ENCODE data around the gene CEP295NL. TPM values are rescaled to one million over a fixed set of nuclear protein-coding genes. Genes with fewer than 3 reads are reported as not detected.

The CEP295NL gene
- total and polyA plus RNA-seq, 2 of the 13 experiments (the other 11 are each of a cell fraction or from before 2014, with no cell fraction given) = not detected

GRCh38 chr17:78933025-78933958 lies 30.3 kb upstream of the CEP295NL start (continued):
- no peak for TF ChIP-seq CREB3 (CRISPR knock-in tag; IDR thresholded peaks at IDR 0.05)
- no peak for TF ChIP-seq MLXIP (CRISPR knock-in tag; IDR thresholded peaks at IDR 0.05; ENCODE audit: borderline replicate concordance)
- TF ChIP-seq NRL (CRISPR knock-in tag; IDR thresholded peaks at IDR 0.05; ENCODE audit: borderline replicate concordance) = 0 out of 2 replicates have a peak, but pooled peaks have one; percentile 38
- TF ChIP-seq CCAR2 (optimal IDR thresholded peaks at IDR 0.05; ENCODE audit: low read depth, low read length) = no peak
- no peak for TF ChIP-seq HOXD1 (CRISPR knock-in tag; IDR thresholded peaks at IDR 0.05)
- TF ChIP-seq ZNF513 (CRISPR knock-in tag; conservative IDR thresholded peaks at IDR 0.05) = no peak
- TF ChIP-seq GMEB1 (CRISPR knock-in tag; IDR thresholded peaks at IDR 0.05; ENCODE audit: borderline replicate concordance) = no peak
- TF ChIP-seq LBX2 (CRISPR knock-in tag; IDR thresholded peaks at IDR 0.05; ENCODE audit: borderline replicate concordance) = no peak; the same call in 1 of the 2 replicates
- no peak for TF ChIP-seq TP53 (CRISPR knock-in tag; conservative IDR thresholded peaks at IDR 0.05)
- TF ChIP-seq ZNF746 (CRISPR knock-in tag; IDR thresholded peaks at IDR 0.05) = no peak

Data from HepG2 (cell line).